HG02678 (cell line): Measurements from ENCODE around the gene HMOX1.
"Not testable (repeated sequence)": the region's sequence is repeated elsewhere in the genome, so short reads cannot be mapped to it uniquely, and the experiment has no call there.

Experiments
- ATAC-seq: cut with Tn5 transposase; IDR thresholded peaks from one replicate; pipeline ENCODE4 v1.9.1; 2021; ENCODE audit warnings: mild to moderate bottlenecking, moderate library complexity; ENCODE audit not compliant: unreplicated experiment

Gene HMOX1

GRCh38 chr22:35430897-35431322 lies 50.0 kb downstream of the HMOX1 start:
- no peak for ATAC-seq

GRCh38 chr22:35431483-35432227 lies 50.8 kb downstream of the HMOX1 start:
- ATAC-seq, result no peak

- ATAC-seq, result no peak
These were observed 51.5 kb downstream of the HMOX1 start for GRCh38 chr22:35432228-35432905.

- ATAC-seq, result no peak
These were observed 53.3 kb downstream of the HMOX1 start for GRCh38 chr22:35434061-35434710.

- no peak for ATAC-seq
These were observed 54.4 kb downstream of the HMOX1 start for GRCh38 chr22:35435201-35435740.

GRCh38 chr22:35436421-35436820 lies 55.5 kb downstream of the HMOX1 start:
- no peak for ATAC-seq

GRCh38 chr22:35437049-35437448 lies 56.2 kb downstream of the HMOX1 start:
- ATAC-seq, result no peak

- not testable (repeated sequence) for ATAC-seq
These were observed 57.9 kb downstream of the HMOX1 start for GRCh38 chr22:35438673-35439364.

GRCh38 chr22:35439365-35439717 lies 58.4 kb downstream of the HMOX1 start:
- ATAC-seq, result no peak

- no peak for ATAC-seq
These were observed 59.2 kb downstream of the HMOX1 start for GRCh38 chr22:35440129-35440528.

- ATAC-seq, result no peak
These were observed 60.7 kb downstream of the HMOX1 start for GRCh38 chr22:35441489-35442100.

GRCh38 chr22:35442471-35442870 lies 61.6 kb downstream of the HMOX1 start:
- no peak for ATAC-seq

GRCh38 chr22:35443338-35443737 lies 62.4 kb downstream of the HMOX1 start:
- no peak for ATAC-seq
